Measurements from ENCODE around the gene CDC42EP5. TPM values are rescaled to one million over a fixed set of nuclear protein-coding genes. Genes with fewer than 3 reads are reported as not detected.

The CDC42EP5 gene
- total and polyA plus RNA-seq, 4 donors, result 0.28 to 2.2 (median 0.84) TPM; not detected in 1

DNA sequence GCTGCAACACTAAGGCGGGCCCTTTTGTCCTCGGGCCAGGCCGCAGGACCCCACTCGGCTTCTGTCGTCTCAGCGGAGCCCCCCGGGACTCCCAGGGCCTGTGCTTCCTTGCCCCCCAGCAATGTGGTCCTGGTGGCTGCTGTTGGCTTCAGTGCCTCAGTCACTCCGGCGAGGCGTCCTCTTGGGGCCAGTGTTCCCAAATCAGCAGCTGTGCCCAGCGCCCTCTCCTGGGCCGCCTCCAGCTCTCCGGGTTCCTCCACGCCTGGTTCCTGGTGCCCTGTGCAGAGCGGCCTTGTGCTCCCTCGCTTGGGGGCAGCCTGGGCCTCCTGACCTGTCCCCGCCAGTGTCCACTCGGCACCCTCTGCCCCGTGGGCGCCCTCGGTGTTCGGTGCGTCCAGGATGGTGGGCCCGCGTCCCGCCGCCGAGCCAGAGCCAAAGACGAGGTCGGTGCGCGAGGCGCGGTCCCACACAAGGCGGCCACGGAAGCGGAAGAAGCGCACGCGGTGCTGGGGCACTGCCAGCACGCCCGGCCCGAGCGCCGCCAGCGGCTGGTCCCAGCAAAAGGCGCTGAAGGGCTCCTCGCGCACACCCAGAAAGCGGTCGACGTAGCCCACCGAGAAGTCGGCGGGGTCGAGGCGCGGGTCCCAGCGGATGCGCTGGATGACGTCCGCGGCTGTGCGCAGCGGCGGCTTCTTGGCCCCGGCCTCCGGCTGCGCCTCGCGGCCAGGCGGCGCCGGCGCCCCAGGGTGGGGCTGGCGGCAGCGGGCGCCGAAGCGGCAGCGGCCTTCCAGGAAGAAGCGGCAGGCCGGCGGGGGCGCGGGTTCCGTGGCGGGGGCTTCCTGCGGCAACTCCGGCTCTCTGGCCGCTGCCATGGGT lies 10.2 kb downstream of the CDC42EP5 start:
- H3K36me3 ChIP-seq (ENCODE audit: control insufficient read depth in 4 of 4, insufficient read depth in 3 of 4, low read depth in 1 of 4, low read length in 3 of 4), result peaks cover 12 to 38% (median 27%) of the 10 kb centered on the region in 4 donors
- peak overlapping the region; percentile 59 to 79 (median 76) for H3K4me3 ChIP-seq (ENCODE audit: low read depth in 1 of 3, low read length in 3 of 3)
- peak; percentile 59 for DNase-seq (ENCODE audit: low spot score)
- peak overlapping the region; percentile 90 to 95 for H3K27ac ChIP-seq (ENCODE audit: low read depth in 1 of 2, low read length in 2 of 2)
- peak overlapping the region in 1 of 2 donors; percentile 71 for H3K9ac ChIP-seq (ENCODE audit: low read depth in 1 of 2, low read length in 2 of 2)
- WGBS, result 7% methylated on average over 91 of the region's 91 CpGs
- H3K27me3 ChIP-seq (ENCODE audit: control insufficient read depth in 4 of 4, insufficient read depth in 4 of 4, low read length in 3 of 4), result no peaks in the 10 kb centered on the region
- TF ChIP-seq, protein P1, sequence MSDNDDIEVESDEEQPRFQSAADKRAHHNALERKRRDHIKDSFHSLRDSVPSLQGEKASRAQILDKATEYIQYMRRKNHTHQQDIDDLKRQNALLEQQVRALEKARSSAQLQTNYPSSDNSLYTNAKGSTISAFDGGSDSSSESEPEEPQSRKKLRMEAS (IDR thresholded peaks at IDR 0.05), result no peak
- TF ChIP-seq GABPA (IDR thresholded peaks at IDR 0.05 in 1 of 2, conservative IDR thresholded peaks at IDR 0.05 in 1 of 2), result peak in 1 of 2 donors; percentile 33
- peak; percentile 2 for TF ChIP-seq NR2F2 (IDR thresholded peaks at IDR 0.05)
- TF ChIP-seq HNF4A (conservative IDR thresholded peaks at IDR 0.05), result no peak
- no peak for TF ChIP-seq REST (IDR thresholded peaks at IDR 0.05)
- H3K9me3 ChIP-seq (ENCODE audit: control insufficient read depth in 4 of 4, low read length in 3 of 4), result no peaks in the 10 kb centered on the region
- peaks cover 8 to 26% (median 17%) of the 10 kb centered on the region in 4 donors for H3K4me1 ChIP-seq (ENCODE audit: control insufficient read depth in 4 of 4, insufficient read depth in 4 of 4, low read length in 3 of 4)

GRCh38 chr19:54462047-54462654 lies 10.9 kb downstream of the CDC42EP5 start:
- Histone ChIP-seq H3K4me1 (ENCODE audit: control insufficient read depth in 4 of 4, insufficient read depth in 4 of 4, low read length in 3 of 4) (peaks cover 8 to 26% (median 17%) of the 10 kb centered on the region in 4 donors), H3K4me3 (ENCODE audit: low read depth in 1 of 3, low read length in 3 of 3) (peak overlapping the region in 1 of 3 donors; percentile 76), H3K27ac (ENCODE audit: low read depth in 1 of 2, low read length in 2 of 2) (peak overlapping the region; percentile 90 to 95), H3K9me3 (ENCODE audit: control insufficient read depth in 4 of 4, low read length in 3 of 4) (no peaks in the 10 kb centered on the region), H3K9ac (ENCODE audit: low read depth in 1 of 2, low read length in 2 of 2) (no peak overlapping the region), H3K36me3 (ENCODE audit: control insufficient read depth in 4 of 4, insufficient read depth in 3 of 4, low read depth in 1 of 4, low read length in 3 of 4) (peaks cover 18 to 43% (median 33%) of the 10 kb centered on the region in 4 donors), H3K27me3 (ENCODE audit: control insufficient read depth in 4 of 4, insufficient read depth in 4 of 4, low read length in 3 of 4) (no peaks in the 10 kb centered on the region)
- no peak for DNase-seq (ENCODE audit: low spot score)
- no peak for TF ChIP-seq ATF3 (IDR thresholded peaks at IDR 0.05)
- TF ChIP-seq, protein P2, sequence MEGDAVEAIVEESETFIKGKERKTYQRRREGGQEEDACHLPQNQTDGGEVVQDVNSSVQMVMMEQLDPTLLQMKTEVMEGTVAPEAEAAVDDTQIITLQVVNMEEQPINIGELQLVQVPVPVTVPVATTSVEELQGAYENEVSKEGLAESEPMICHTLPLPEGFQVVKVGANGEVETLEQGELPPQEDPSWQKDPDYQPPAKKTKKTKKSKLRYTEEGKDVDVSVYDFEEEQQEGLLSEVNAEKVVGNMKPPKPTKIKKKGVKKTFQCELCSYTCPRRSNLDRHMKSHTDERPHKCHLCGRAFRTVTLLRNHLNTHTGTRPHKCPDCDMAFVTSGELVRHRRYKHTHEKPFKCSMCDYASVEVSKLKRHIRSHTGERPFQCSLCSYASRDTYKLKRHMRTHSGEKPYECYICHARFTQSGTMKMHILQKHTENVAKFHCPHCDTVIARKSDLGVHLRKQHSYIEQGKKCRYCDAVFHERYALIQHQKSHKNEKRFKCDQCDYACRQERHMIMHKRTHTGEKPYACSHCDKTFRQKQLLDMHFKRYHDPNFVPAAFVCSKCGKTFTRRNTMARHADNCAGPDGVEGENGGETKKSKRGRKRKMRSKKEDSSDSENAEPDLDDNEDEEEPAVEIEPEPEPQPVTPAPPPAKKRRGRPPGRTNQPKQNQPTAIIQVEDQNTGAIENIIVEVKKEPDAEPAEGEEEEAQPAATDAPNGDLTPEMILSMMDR (IDR thresholded peaks at IDR 0.05; ENCODE audit: low read depth, low read length, missing input control), result no peak
- TF ChIP-seq RXRA (IDR thresholded peaks at IDR 0.05), result no peak
- no peak for TF ChIP-seq NR2F2 (IDR thresholded peaks at IDR 0.05)
- TF ChIP-seq REST (IDR thresholded peaks at IDR 0.05), result no peak
- no peak for TF ChIP-seq FOXA2 (IDR thresholded peaks at IDR 0.05)
- TF ChIP-seq JUND (IDR thresholded peaks at IDR 0.05), result no peak
- TF ChIP-seq FOXA1 (IDR thresholded peaks at IDR 0.05), result no peak
- TF ChIP-seq, protein P3, sequence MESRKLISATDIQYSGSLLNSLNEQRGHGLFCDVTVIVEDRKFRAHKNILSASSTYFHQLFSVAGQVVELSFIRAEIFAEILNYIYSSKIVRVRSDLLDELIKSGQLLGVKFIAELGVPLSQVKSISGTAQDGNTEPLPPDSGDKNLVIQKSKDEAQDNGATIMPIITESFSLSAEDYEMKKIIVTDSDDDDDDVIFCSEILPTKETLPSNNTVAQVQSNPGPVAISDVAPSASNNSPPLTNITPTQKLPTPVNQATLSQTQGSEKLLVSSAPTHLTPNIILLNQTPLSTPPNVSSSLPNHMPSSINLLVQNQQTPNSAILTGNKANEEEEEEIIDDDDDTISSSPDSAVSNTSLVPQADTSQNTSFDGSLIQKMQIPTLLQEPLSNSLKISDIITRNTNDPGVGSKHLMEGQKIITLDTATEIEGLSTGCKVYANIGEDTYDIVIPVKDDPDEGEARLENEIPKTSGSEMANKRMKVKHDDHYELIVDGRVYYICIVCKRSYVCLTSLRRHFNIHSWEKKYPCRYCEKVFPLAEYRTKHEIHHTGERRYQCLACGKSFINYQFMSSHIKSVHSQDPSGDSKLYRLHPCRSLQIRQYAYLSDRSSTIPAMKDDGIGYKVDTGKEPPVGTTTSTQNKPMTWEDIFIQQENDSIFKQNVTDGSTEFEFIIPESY (IDR thresholded peaks at IDR 0.05), result no peak
- no peak for TF ChIP-seq YY1 (IDR thresholded peaks at IDR 0.05)
- TF ChIP-seq, protein P1 (IDR thresholded peaks at IDR 0.05), result no peak
- TF ChIP-seq EGR1 (IDR thresholded peaks at IDR 0.05; ENCODE audit: low read depth in 2 of 2), result no peak
- no peak for TF ChIP-seq TAF1 (conservative IDR thresholded peaks at IDR 0.05)
- no peak for TF ChIP-seq HNF4G (IDR thresholded peaks at IDR 0.05)
- WGBS, result 77% methylated on average over 15 of the region's 15 CpGs
